ENCODE measurements around the gene PPRC1. TPM values are rescaled to one million over a fixed set of nuclear protein-coding genes. Genes with fewer than 3 reads are reported as not detected.

PPRC1 gene
- 67.5 and 70.1 TPM in 2 replicates for total RNA-seq (2014; rRNA removed; shearing (Covaris generic))
- polyA plus RNA-seq (2016; fragmentation: Nextera tagmentation; extraction: Ambion mirVana): 41.1 and 43.2 TPM in 2 replicates
- long read RNA-seq, partial matches to known transcripts: 9 of 12 reads
- long read RNA-seq, other reads (novel, unspliced or antisense): 2 of 12 reads

GRCh38 chr10:102132563-102133372 is at the start of gene PPRC1:
Gene PPRC1, plus strand, starts transcription at chr10:102133040. Its CDS starts 29 bp downstream, at chr10:102133069.
- Histone ChIP-seq H3K79me2 (replicated peaks; ENCODE audit: insufficient read depth) (peaks cover 49% of the 10 kb centered on the region), H3K4me3 (peak within 1 kb of the TSS; percentile 99), H3K36me3 (ENCODE audit: insufficient read depth) (peaks cover 3% of the 10 kb centered on the region), H3K4me1 (ENCODE audit: insufficient read depth) (peaks cover 24% of the 10 kb centered on the region), H3K9me2 (ENCODE audit: insufficient read depth) (no peaks in the 10 kb centered on the region), H3K4me2 (peak within 1 kb of the TSS; percentile 99), H3K27me3 (ENCODE audit: insufficient read depth) (no peaks in the 10 kb centered on the region), H3K27ac (ENCODE audit: low read depth) (peak within 1 kb of the TSS; percentile 85), H4K20me1 (replicated peaks; ENCODE audit: insufficient read depth) (peaks cover 37% of the 10 kb centered on the region), H2AFZ (0 out of 2 replicates have a peak within 1 kb of the TSS, but pooled peaks have one; percentile 20), H3F3A (replicated peaks; ENCODE audit: low read depth) (0 out of 2 replicates have a peak, but pooled peaks cover 5% of the 10 kb centered on the region)
- DNase-seq (ENCODE audit: low spot score) (peak; percentile 99), ATAC-seq (peak; percentile 93)
- Mint-ChIP-seq H3K27ac (peak within 1 kb of the TSS; percentile 99), H3K27me3 (ENCODE audit: insufficient read depth, low read depth, poor library complexity) (peaks cover 15% of the 10 kb centered on the region), H3K36me3 (ENCODE audit: low read depth) (peaks cover 26% of the 10 kb centered on the region), H3K4me1 (peaks cover 23% of the 10 kb centered on the region), H3K4me3 (peak within 1 kb of the TSS; percentile 94), H3K9me3 (no peaks in the 10 kb centered on the region)
- TF ChIP-seq JUNB (IDR thresholded peaks at IDR 0.05; ENCODE audit: unreplicated experiment): peak; percentile 30
- peak; percentile 17 for TF ChIP-seq STAT1 (IDR thresholded peaks at IDR 0.05; ENCODE audit: unreplicated experiment)
- no peak for TF ChIP-seq EZH2phosphoT487 (IDR thresholded peaks at IDR 0.05; ENCODE audit: unreplicated experiment)
- TF ChIP-seq ZNF462 (CRISPR knock-in tag; IDR thresholded peaks at IDR 0.05): no peak
- no peak for TF ChIP-seq ZNF114 (CRISPR knock-in tag; IDR thresholded peaks at IDR 0.05)
- TF ChIP-seq POLR2AphosphoS5 (IDR thresholded peaks at IDR 0.05; ENCODE audit: low read depth): peak; percentile 88
- no peak for TF ChIP-seq NANOG (IDR thresholded peaks at IDR 0.05; ENCODE audit: borderline replicate concordance)
- TF ChIP-seq, protein P1, sequence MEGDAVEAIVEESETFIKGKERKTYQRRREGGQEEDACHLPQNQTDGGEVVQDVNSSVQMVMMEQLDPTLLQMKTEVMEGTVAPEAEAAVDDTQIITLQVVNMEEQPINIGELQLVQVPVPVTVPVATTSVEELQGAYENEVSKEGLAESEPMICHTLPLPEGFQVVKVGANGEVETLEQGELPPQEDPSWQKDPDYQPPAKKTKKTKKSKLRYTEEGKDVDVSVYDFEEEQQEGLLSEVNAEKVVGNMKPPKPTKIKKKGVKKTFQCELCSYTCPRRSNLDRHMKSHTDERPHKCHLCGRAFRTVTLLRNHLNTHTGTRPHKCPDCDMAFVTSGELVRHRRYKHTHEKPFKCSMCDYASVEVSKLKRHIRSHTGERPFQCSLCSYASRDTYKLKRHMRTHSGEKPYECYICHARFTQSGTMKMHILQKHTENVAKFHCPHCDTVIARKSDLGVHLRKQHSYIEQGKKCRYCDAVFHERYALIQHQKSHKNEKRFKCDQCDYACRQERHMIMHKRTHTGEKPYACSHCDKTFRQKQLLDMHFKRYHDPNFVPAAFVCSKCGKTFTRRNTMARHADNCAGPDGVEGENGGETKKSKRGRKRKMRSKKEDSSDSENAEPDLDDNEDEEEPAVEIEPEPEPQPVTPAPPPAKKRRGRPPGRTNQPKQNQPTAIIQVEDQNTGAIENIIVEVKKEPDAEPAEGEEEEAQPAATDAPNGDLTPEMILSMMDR (conservative IDR thresholded peaks at IDR 0.05; ENCODE audit: low read depth in 2 of 2): peak; percentile 85 to 94
- peak; percentile 56 for TF ChIP-seq CREB1 (CRISPR knock-in tag; IDR thresholded peaks at IDR 0.05; ENCODE audit: low read depth)
- peak; percentile 100 for TF ChIP-seq ETS1 (IDR thresholded peaks at IDR 0.05)
